Endothelial cell of umbilical vein (primary cell): ENCODE data around the gene CEP350. TPM values are rescaled to one million over a fixed set of nuclear protein-coding genes. Genes with fewer than 3 reads are reported as not detected.

ENCODE experiments used
- BruUV-seq: library from RNA; stranded (reverse); fragments of 400-500 nt; replicated peaks from 2 replicates; lab custom pipeline; 2021; lab: Mats Ljungman, UMichigan
- CTCF ChIA-PET: fragments of 300-600, 350-600 bp; sonication (Branson Sonifier 250); formaldehyde crosslinking; loops from one replicate; lab custom pipeline; 2021; ENCODE audit warnings: antibody characterized with exemption, inconsistent platforms; lab: Charles Lee
- POLR2A ChIA-PET: fragments of 300-600, 350-600 bp; sonication (Branson Sonifier 250); formaldehyde crosslinking; loops from one replicate; lab custom pipeline; 2021; ENCODE audit warnings: antibody characterized with exemption, inconsistent platforms; lab: Charles Lee
- DNase-seq: peaks from one replicate; pipeline ENCODE4 v3.0.0-alpha.2; 2011; ENCODE audit warnings: low read depth, low spot score
- FAIRE-seq: peaks from 2 replicates; lab custom pipeline; 2011; peaks lifted over from hg19 to GRCh38; lab: Jason Lieb, UNC
- H2AFZ ChIP-seq: 2 replicates; pipeline ENCODE4 v1.6.0; 2012; ENCODE audit warnings: low read depth, low read length, control low read depth, inconsistent platforms
- H3K27ac ChIP-seq: 2 replicates; pipeline ENCODE4 v1.5.1; 2011; ENCODE audit warnings: low read depth, mild to moderate bottlenecking, control low read depth, low read length, moderate library complexity; ENCODE audit not compliant: insufficient read depth
- H3K27me3 ChIP-seq, 2 experiments: 2 replicates each; pipeline versions ENCODE4 v1.6.0 to v1.6.1; 2011; ENCODE audit warnings: low read length in 2 of 2, mixed read lengths in 1 of 2; ENCODE audit not compliant: control insufficient read depth in 2 of 2, insufficient read depth in 2 of 2
- H3K36me3 ChIP-seq, 2 experiments: 2 replicates in 1 of 2; 3 replicates in 1 of 2; pipeline ENCODE4 v1.5.1; 2011; ENCODE audit warnings: low read length in 2 of 2, mild to moderate bottlenecking in 1 of 2, moderate library complexity in 1 of 2; ENCODE audit not compliant: control insufficient read depth in 2 of 2, insufficient read depth in 2 of 2; ENCODE audit errors: extremely low read depth in 1 of 2
- H3K4me1 ChIP-seq: 3 replicates; pipeline ENCODE4 v1.5.1; 2011; ENCODE audit warnings: mild to moderate bottlenecking, low read length; ENCODE audit not compliant: control insufficient read depth, insufficient read depth; ENCODE audit errors: extremely low read depth
- H3K4me2 ChIP-seq: 2 replicates; pipeline ENCODE4 v1.6.1; 2011; ENCODE audit warnings: low read length, control low read depth, mixed read lengths; ENCODE audit not compliant: insufficient read depth
- H3K4me3 ChIP-seq, 3 experiments: fragments of 200-600 bp in 1 of 3; sonication (generic), shearing (Covaris generic) in 1 of 3; replicated peaks in 1 of 3; 2 replicates each; pipeline ENCODE4 v1.5.1; 2011 to 2016; ENCODE audit warnings: control low read depth in 3 of 3, low read length in 3 of 3, mild to moderate bottlenecking in 2 of 3, inconsistent platforms in 1 of 3, low read depth in 1 of 3, moderate library complexity in 1 of 3; ENCODE audit not compliant: insufficient read depth in 1 of 3
- H3K79me2 ChIP-seq: 2 replicates; pipeline ENCODE4 v1.6.0; 2012; ENCODE audit warnings: low read length, inconsistent platforms; ENCODE audit not compliant: control insufficient read depth, insufficient read depth
- H3K9ac ChIP-seq: replicated peaks from 2 replicates; pipeline ENCODE3; 2011; ENCODE audit warnings: low read length, control low read depth; ENCODE audit not compliant: insufficient read depth; ENCODE audit errors: extremely low read depth
- H3K9me1 ChIP-seq: replicated peaks from 3 replicates; pipeline ENCODE4 v1.6.0; 2011; ENCODE audit warnings: mild to moderate bottlenecking, low read length; ENCODE audit not compliant: control insufficient read depth, insufficient read depth; ENCODE audit errors: extremely low read depth
- H3K9me3 ChIP-seq: replicated peaks from 2 replicates; pipeline ENCODE4 v1.5.1; 2012; ENCODE audit warnings: low read length, inconsistent platforms; ENCODE audit not compliant: control insufficient read depth, insufficient read depth
- H4K20me1 ChIP-seq: replicated peaks from 2 replicates; pipeline ENCODE3; 2011; ENCODE audit warnings: mild to moderate bottlenecking, low read length; ENCODE audit not compliant: control insufficient read depth, insufficient read depth; ENCODE audit errors: extremely low read depth
- EZH2 ChIP-seq: IDR thresholded peaks from 2 replicates; pipeline ENCODE4 v1.6.1; 2012; ENCODE audit warnings: borderline replicate concordance, low read depth, mild to moderate bottlenecking, moderate library complexity, low read length, inconsistent platforms; ENCODE audit not compliant: severe bottlenecking
- FOS ChIP-seq: IDR thresholded peaks from 2 replicates; pipeline ENCODE4 v1.6.1; 2011; ENCODE audit warnings: mild to moderate bottlenecking, low read length, moderate library complexity, borderline replicate concordance; ENCODE audit not compliant: insufficient read depth
- GATA2 ChIP-seq: IDR thresholded peaks from 2 replicates; pipeline ENCODE4 v1.7.0; 2011; ENCODE audit warnings: low read depth, mild to moderate bottlenecking, moderate library complexity, mixed read lengths, low read length; ENCODE audit not compliant: insufficient read length, insufficient read depth
- JUN ChIP-seq: IDR thresholded peaks from 2 replicates; pipeline ENCODE4 v1.6.1; 2011; ENCODE audit warnings: borderline replicate concordance, low read depth; ENCODE audit not compliant: insufficient read length, insufficient read depth
- MAX ChIP-seq: IDR thresholded peaks from 2 replicates; pipeline ENCODE4 v1.6.1; 2011; ENCODE audit not compliant: insufficient read depth, insufficient read length
- MYC ChIP-seq: IDR thresholded peaks from one replicate; pipeline ENCODE4 v1.6.1; 2011; ENCODE audit warnings: mild to moderate bottlenecking, low read depth, low read length
- POLR2A ChIP-seq: IDR thresholded peaks from 2 replicates; pipeline ENCODE4 v1.6.1; 2012; ENCODE audit warnings: low read depth, mild to moderate bottlenecking, control low read depth, low read length
- POLR2AphosphoS5 ChIP-seq: IDR thresholded peaks from 2 replicates; pipeline ENCODE4 v1.6.1; 2012; ENCODE audit warnings: low read depth, mild to moderate bottlenecking, control low read depth, low read length, moderate library complexity; ENCODE audit not compliant: insufficient read depth
- dilution Hi-C: fragments of 300-500 bp; cut with MboI; formaldehyde crosslinking; loops from one replicate; pipeline ENCODE4 v1.15.0; 2019; ENCODE audit warnings: low sequenced_read_pairs; ENCODE audit not compliant: extremely low pct_ligation_motif_present
- intact Hi-C: fragments of 100-400 bp; cut with micrococcal nuclease; formaldehyde crosslinking; loops from one replicate; pipeline ENCODE4 v1.10.0; 2022
- polyA plus RNA-seq, 4 experiments: library from polyadenylated mRNA; depleted of rRNA in 3 of 4; stranded (reverse) in 3 of 4; unstranded in 1 of 4; fragments of >200 nt; gene quantifications; 2 replicates each; pipeline versions ENCODE4 v1.2.1 to v1.2.3, GENCODE V29; 2011 to 2012; ENCODE audit warnings: missing spikeins in 1 of 4
- total RNA-seq: library from RNA; stranded (reverse); gene quantifications from 2 replicates; pipeline ENCODE4 v1.2.3, GENCODE V29; 2021

Gene CEP350
- total and polyA plus RNA-seq, 2 donors (not counting 3 experiments of a cell fraction or from before 2014, with no cell fraction given): 4.8 to 30.1 TPM

GRCh38 chr1:180112984-180113647 is 158.5 kb downstream of the CEP350 start:
- H3K79me2 ChIP-seq: no peaks in the 10 kb centered on the region
- TF ChIP-seq JUN: no peak
- TF ChIP-seq MAX: no peak
- no peak for TF ChIP-seq POLR2AphosphoS5
- no peak for TF ChIP-seq POLR2A
- no peak for DNase-seq
- H2AFZ ChIP-seq: no peak overlapping the region
- no peak overlapping the region for H3K4me3 ChIP-seq
- intact Hi-C loops (no loop called here), dilution Hi-C loops (no loop called here)
- H3K4me2 ChIP-seq: no peak overlapping the region
- POLR2A ChIA-PET: no interaction called here
- peaks cover 0 to 3% of the 10 kb centered on the region in 2 experiments for H3K36me3 ChIP-seq
- H3K27me3 ChIP-seq: no peaks in the 10 kb centered on the region
- CTCF ChIA-PET: interaction anchor here (1.2 kb wide), 1 partner anchor 12 kb away, joined by 5 read pairs; no protein-coding TSS in a partner anchor
- H3K4me1 ChIP-seq: no peaks in the 10 kb centered on the region
- no peak for FAIRE-seq
- no peak overlapping the region for H3K27ac ChIP-seq
- H3K9me1 ChIP-seq: no peaks in the 10 kb centered on the region
- BruUV-seq: no TSS peak
- no peaks in the 10 kb centered on the region for H4K20me1 ChIP-seq
- no peaks in the 10 kb centered on the region for H3K9me3 ChIP-seq
- H3K9ac ChIP-seq: no peak overlapping the region

- DNase-seq: no peak
- POLR2A ChIA-PET: no interaction called here
- dilution Hi-C loops (no loop called here), intact Hi-C loops (no loop called here)
- TF ChIP-seq POLR2AphosphoS5 (no peak), GATA2 (no peak), POLR2A (no peak), MYC (no peak), JUN (no peak), FOS (no peak), EZH2 (no peak)
- H3K9me1 ChIP-seq: no peaks in the 10 kb centered on the region
- no peaks in the 10 kb centered on the region for H3K79me2 ChIP-seq
- no peak for FAIRE-seq
- no peaks in the 10 kb centered on the region for H3K27me3 ChIP-seq
- BruUV-seq: no TSS peak
- H3K9me3 ChIP-seq: no peaks in the 10 kb centered on the region
- no peaks in the 10 kb centered on the region for H3K4me1 ChIP-seq
- no peak overlapping the region for H3K27ac ChIP-seq
- H3K4me3 ChIP-seq: no peak overlapping the region
- CTCF ChIA-PET: no interaction called here
- no peak overlapping the region for H3K4me2 ChIP-seq
- no peak overlapping the region for H3K9ac ChIP-seq
- H2AFZ ChIP-seq: no peak overlapping the region
- peaks cover 0 to 3% of the 10 kb centered on the region in 2 experiments for H3K36me3 ChIP-seq
- no peaks in the 10 kb centered on the region for H4K20me1 ChIP-seq
Measured at GRCh38 chr1:180114396-180114945, 159.9 kb downstream of the CEP350 start.
